ENCODE results near the gene PRKN. TPM values are rescaled to one million over a fixed set of nuclear protein-coding genes. Genes with fewer than 3 reads are reported as not detected.

The PRKN gene
- total RNA-seq, 1 experiment from 2014 or later = 2.0 TPM

DNA sequence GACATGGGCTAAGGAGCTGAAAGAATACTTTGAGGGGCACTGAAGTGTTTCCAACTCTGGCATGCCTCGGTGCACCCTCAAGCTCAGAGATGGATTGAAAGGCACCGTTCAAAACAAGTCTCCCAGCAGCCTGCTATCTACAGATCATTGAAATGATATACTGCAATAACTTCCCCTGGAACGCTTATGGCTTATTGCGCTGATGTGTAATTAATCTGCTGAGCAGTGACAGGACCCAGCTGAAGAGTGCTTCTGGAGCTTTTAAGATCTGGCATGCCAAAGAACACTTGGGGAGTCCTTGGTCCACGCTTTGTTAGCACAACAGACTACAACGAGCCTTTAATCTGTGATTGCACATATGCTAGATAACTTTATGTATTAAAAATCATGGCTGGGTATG lies 708.2 kb downstream of the PRKN start:
- Histone ChIP-seq H4K91ac (ENCODE audit: insufficient read length, low read depth, low read length) (no peak overlapping the region), H3K9ac (ENCODE audit: extremely low read depth, insufficient read length, low read length) (no peak overlapping the region), H2AFZ (ENCODE audit: low read length) (no peak overlapping the region), H4K5ac (ENCODE audit: insufficient read length, low read depth, low read length) (no peak overlapping the region), H3T11ph (ENCODE audit: low read length) (no peak overlapping the region), H3K18ac (ENCODE audit: insufficient read length, low read depth, low read length) (no peak overlapping the region), H2BK20ac (ENCODE audit: low read depth, low read length, poor library complexity, severe bottlenecking) (no peak overlapping the region), H3K9me3 (ENCODE audit: control insufficient read depth, low read depth, low read length) (no peaks in the 10 kb centered on the region), H4K8ac (replicated peaks; ENCODE audit: insufficient read length, low read depth, low read length) (no peak overlapping the region), H3K56ac (ENCODE audit: insufficient read length, low read depth, low read length) (no peak overlapping the region), H3K4me1 (ENCODE audit: insufficient read depth, low read length) (no peaks in the 10 kb centered on the region), H2AK5ac (ENCODE audit: insufficient read length, low read length) (no peak overlapping the region), H3K23ac (ENCODE audit: insufficient read length, low read depth, low read length) (no peak overlapping the region), H3K4me2 (ENCODE audit: insufficient read depth, insufficient read length, low read length) (no peak overlapping the region), H2BK12ac (ENCODE audit: insufficient read length, low read depth, low read length) (no peak overlapping the region), H2BK120ac (ENCODE audit: low read depth, low read length, poor library complexity, severe bottlenecking) (no peak overlapping the region), H4K20me1 (ENCODE audit: control insufficient read depth, insufficient read depth, insufficient read length) (no peaks in the 10 kb centered on the region), H3K79me1 (ENCODE audit: insufficient read depth, low read depth, low read length, poor library complexity, severe bottlenecking) (no peaks in the 10 kb centered on the region), H2BK15ac (ENCODE audit: low read depth, low read length) (no peak overlapping the region), H2BK5ac (ENCODE audit: insufficient read length, low read length) (no peak overlapping the region), H3K27me3 (ENCODE audit: insufficient read depth, low read length) (no peaks in the 10 kb centered on the region), H3K4ac (ENCODE audit: low read depth, low read length) (no peak overlapping the region), H3K79me2 (ENCODE audit: insufficient read depth, low read length) (no peaks in the 10 kb centered on the region), H3K23me2 (ENCODE audit: insufficient read length, low read depth, low read length, poor library complexity, severe bottlenecking) (no peaks in the 10 kb centered on the region), H3K14ac (ENCODE audit: insufficient read depth, low read length) (no peak overlapping the region), H3K27ac (ENCODE audit: insufficient read length, low read depth, low read length) (no peak overlapping the region)
- Mint-ChIP-seq H3K27me3 (ENCODE audit: low read depth) (peaks cover 2% of the 10 kb centered on the region; the same call in 1 of the 2 replicates), H3K36me3 (ENCODE audit: insufficient read depth in 1 of 3, low read depth in 3 of 3) (no peaks in the 10 kb centered on the region), H3K9me3 (peaks cover 0 to 3% of the 10 kb centered on the region in 2 experiments; a peak in 1 of 5 replicates), H3K4me3 (no peak overlapping the region), H3K27ac (no peak overlapping the region), H3K4me1 (no peaks in the 10 kb centered on the region)
- no CpG with 5 or more reads among the region's 6 CpGs for WGBS (ENCODE audit: extremely low coverage, insufficient read length, low lambda C conversion rate)
- no peak for DNase-seq
- TF ChIP-seq, protein P1, sequence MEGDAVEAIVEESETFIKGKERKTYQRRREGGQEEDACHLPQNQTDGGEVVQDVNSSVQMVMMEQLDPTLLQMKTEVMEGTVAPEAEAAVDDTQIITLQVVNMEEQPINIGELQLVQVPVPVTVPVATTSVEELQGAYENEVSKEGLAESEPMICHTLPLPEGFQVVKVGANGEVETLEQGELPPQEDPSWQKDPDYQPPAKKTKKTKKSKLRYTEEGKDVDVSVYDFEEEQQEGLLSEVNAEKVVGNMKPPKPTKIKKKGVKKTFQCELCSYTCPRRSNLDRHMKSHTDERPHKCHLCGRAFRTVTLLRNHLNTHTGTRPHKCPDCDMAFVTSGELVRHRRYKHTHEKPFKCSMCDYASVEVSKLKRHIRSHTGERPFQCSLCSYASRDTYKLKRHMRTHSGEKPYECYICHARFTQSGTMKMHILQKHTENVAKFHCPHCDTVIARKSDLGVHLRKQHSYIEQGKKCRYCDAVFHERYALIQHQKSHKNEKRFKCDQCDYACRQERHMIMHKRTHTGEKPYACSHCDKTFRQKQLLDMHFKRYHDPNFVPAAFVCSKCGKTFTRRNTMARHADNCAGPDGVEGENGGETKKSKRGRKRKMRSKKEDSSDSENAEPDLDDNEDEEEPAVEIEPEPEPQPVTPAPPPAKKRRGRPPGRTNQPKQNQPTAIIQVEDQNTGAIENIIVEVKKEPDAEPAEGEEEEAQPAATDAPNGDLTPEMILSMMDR (conservative IDR thresholded peaks at IDR 0.05) = no peak
